Epithelial cell of prostate (primary cell): Measurements from ENCODE around the gene RFX2.

Source experiments
- DNase-seq: peaks from one replicate; pipeline ENCODE4 v3.0.0-alpha.2; 2011; ENCODE audit warnings: low read depth, low spot score
- H3K27ac ChIP-seq: fragments of 450-650 bp; 2 replicates; pipeline ENCODE4 v1.5.1; 2017; ENCODE audit warnings: mild to moderate bottlenecking

Gene RFX2

DNA sequence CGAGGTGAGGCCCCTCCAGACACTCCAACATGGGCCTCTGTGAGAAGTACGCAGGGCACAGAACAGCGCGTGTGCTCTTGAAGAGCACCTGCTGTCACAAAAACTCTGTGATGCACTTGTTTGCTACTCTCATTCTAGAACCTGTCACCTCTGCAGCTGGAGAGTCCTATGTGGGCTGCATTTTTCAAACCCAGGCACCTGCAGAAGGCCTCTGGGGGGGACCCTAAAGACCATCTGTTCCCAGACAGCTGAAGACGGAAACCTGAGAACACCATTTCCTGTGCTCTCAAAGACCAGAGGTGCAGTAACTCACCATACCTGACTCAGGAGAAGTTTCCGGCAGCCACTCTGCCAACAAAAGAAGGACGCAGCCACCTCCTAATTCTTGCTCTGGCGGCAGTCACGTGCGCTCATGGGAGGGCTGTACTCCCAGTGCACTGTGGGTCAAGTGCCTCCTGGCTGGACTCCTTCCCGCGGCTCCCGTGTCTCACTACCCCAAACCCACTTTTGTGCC, 160.5 kb downstream of the RFX2 start:
- no peak for DNase-seq
- no peak overlapping the region for H3K27ac ChIP-seq

DNA sequence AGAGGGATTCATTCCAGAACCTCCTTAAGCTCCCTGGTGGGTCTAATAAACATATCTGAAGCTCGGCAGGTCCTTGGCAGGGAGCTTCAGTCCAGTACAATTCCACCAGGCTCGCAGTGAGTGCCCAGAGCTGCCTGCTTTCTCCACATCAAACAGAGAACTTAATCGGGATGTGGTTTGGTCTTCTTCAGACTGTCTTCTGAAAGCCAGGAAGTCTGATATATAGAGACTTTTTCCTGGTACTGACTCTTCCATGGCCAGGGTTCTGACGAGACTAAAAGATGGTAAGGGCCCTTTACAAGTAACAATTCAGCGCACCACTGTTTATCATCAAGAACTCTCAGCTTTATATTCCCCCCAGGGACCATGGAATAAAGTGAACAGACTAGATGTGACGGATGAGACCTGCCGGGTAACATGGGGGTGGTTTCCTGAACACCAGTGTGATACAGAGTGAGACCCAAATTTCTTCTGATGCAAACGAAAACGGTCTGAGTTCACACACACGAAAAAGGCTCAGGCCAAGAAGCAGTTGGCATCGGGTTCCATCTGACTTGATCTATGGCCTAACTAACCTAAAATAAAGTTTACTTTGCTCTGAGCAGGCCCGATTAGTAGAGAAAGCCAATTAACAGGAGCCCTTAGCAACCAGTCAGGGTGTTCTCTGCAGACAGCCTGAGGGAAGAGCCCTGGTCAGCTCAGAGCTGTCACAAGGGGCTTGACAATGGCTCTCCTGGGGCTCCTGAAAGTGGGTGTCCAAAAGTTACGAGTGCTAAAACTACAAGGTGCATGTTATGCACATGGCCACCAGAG, 161.3 kb downstream of the RFX2 start:
- H3K27ac ChIP-seq: no peak overlapping the region
- no peak for DNase-seq

DNA sequence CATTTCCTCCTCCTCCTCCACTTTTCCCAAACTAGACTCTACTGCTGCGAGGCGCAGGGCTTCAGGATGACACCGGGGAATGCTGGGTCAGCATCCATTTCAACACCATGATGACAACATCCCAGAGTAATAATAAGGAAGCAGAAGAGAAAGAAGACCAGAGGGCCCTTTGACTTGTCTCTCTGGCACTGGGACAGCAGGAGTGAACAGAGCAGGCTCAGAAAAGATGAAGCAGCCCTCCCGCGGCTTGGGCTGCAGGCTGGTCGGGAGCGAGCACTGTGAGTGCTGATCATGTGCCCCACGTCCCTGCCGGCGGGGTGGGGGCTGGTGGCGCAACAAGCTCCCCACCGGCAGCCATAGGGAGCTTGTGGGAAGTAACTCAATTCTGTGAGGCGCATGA, 162.9 kb downstream of the RFX2 start:
- no peak overlapping the region for H3K27ac ChIP-seq
- DNase-seq: no peak

DNA sequence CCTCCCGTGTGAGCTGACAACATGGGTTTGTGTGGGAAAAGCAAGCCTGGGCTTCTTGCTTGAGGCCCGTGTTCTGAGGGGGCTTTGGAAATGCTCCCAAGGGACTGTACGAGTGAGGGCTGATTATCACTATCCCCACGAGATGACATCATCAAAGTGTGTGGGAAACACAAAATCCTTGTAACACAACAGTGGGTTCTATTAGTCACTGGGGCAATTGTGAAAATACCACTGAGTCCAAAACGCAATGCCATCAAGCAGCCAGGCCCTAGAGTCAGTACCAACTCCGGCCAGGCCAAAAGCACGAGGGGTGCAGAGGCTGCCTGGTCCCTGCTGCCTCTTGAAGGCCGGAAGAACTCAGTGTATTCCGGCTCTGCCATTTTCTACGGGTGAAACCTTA, 166.7 kb downstream of the RFX2 start:
- no peak overlapping the region for H3K27ac ChIP-seq
- DNase-seq: no peak
